ENCODE data around the gene MCC.

DNA sequence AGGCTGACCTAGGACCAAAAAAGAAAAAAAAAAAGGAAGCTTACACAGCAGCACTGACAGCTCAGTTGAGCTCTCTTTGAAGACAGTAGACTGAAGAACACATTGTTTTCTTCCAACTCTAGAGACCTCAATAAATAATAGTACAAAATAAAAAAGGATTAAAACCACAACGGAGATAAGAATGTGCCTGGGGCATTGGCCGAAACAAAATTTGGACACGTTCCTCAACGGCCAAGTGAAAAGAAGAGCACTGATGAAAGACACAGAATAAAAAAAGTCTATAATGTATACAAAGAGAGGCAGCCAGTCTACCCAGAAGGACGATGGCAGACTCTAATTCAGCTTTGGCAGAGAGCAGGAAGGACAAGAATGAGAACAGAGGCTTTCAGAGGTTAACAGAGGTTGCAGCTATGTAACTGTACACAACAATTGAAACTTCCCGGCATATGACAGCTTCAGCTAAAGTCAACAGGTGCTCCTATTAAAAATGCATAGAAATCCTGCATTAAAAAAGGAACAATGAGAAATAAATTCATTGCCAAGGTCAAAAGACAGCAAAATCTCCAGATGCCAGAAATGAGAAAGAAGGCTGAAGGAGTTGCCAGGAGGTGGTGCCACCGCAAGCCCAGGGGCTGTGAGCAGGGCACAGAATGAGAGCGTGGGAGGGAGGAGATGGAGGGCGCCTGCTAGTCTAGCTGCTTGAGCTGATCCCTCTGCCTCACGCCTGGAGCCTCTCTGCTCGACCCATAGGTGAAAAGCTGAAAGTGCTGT lies 397.7 kb downstream of the MCC start:
- TF ChIP-seq POLR2AphosphoS5 (IDR thresholded peaks at IDR 0.05; ENCODE audit: low read depth, low read length) (no peak), POLR2A (IDR thresholded peaks at IDR 0.05; ENCODE audit: low read depth, low read length) (no peak)

All from GM12891 (cell line).